Mammary epithelial cell (primary cell): ENCODE data around the gene ISCA2.

Source experiments
- CTCF ChIP-seq, 2 donors: IDR thresholded peaks in 1 of 2; conservative IDR thresholded peaks in 1 of 2; 2 replicates each; pipeline ENCODE4 v1.5.1; 2011 to 2012; ENCODE audit warnings: inconsistent platforms in 2 of 2, low read length in 2 of 2, mild to moderate bottlenecking in 2 of 2, control low read depth in 1 of 2, low read depth in 1 of 2; ENCODE audit not compliant: insufficient read depth in 1 of 2; ENCODE audit errors: extremely low read depth in 1 of 2
- EZH2 ChIP-seq: IDR thresholded peaks from 2 replicates; pipeline ENCODE4 v1.6.1; 2012; ENCODE audit warnings: low read length, inconsistent platforms, borderline replicate concordance

DNA sequence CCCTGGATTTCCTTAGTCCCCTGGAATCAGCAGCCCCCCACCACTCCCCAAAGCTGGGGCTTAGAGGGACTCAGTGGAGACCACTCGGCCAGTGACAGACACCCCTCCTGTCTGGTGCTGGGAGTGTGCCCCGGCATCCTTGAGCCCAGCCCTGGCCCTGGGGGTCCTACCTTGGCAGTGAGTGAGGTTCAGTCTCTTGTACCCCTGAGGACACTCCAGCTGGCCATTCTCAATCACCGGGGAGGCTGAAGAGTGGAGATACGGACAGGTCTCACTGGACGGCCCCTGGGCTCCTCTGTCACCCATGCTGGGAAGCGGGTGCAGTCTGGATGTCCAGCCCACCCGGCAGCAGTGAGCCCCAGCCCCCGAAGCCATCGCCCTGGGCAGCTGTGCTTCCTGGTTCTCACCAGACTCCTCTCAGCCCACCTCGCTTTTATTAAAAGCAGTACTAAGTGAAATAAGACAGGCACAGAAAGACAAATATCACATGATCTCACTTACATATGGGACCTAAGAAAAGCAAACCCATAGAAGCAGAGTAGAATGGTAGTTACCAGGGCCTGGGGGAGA is 42.3 kb downstream of the ISCA2 start:
- TF ChIP-seq CTCF (conservative IDR thresholded peaks at IDR 0.05 in 1 of 2, IDR thresholded peaks at IDR 0.05 in 1 of 2; ENCODE audit: extremely low read depth in 1 of 2, insufficient read depth in 1 of 2, low read depth in 1 of 2, low read length in 2 of 2) (no peak), EZH2 (no peak)
